ENCODE results near the gene OLFM2. TPM values are rescaled to one million over a fixed set of nuclear protein-coding genes. Genes with fewer than 3 reads are reported as not detected.

The OLFM2 gene
- total RNA-seq, 2 donors from 2014 or later: 33.1 to 58.1 TPM

- Histone ChIP-seq H3K9ac (ENCODE audit: extremely low read depth, low read length, poor library complexity, severe bottlenecking) (no peak overlapping the region), H3K27ac (ENCODE audit: low read depth, low read length) (no peak overlapping the region), H3K4me3 (ENCODE audit: low read length) (no peak overlapping the region), H3K9me3 (ENCODE audit: control insufficient read depth, low read length) (no peaks in the 10 kb centered on the region), H3K36me3 (ENCODE audit: control insufficient read depth, insufficient read depth, low read length) (no peaks in the 10 kb centered on the region), H3K4me1 (ENCODE audit: control insufficient read depth, insufficient read depth, low read length) (peaks cover 4% of the 10 kb centered on the region), H3K27me3 (ENCODE audit: control insufficient read depth, insufficient read depth, low read length, poor library complexity, severe bottlenecking) (no peaks in the 10 kb centered on the region)
- no peak overlapping the region for H3K27ac Mint-ChIP-seq
- peaks cover 2% of the 10 kb centered on the region for H3K9me3 Mint-ChIP-seq
- TF ChIP-seq CTCF (conservative IDR thresholded peaks at IDR 0.05): no peak
- H3K36me3 Mint-ChIP-seq (ENCODE audit: low read depth): no peaks in the 10 kb centered on the region
- no peak overlapping the region for H3K4me3 Mint-ChIP-seq
- H3K4me1 Mint-ChIP-seq: peaks cover 15% of the 10 kb centered on the region
- DNase-seq: no peak
- whole genome bisulfite sequencing, 2 experiments (ENCODE audit: insufficient coverage in 1 of 2, insufficient read length in 1 of 2): 88 to 90% methylated on average over 7 to 13 of the region's 13 CpGs
- H3K27me3 Mint-ChIP-seq (ENCODE audit: insufficient read depth): no peaks in the 10 kb centered on the region
Observed at GRCh38 chr19:9875031-9875627, 61.2 kb downstream of the OLFM2 start.

GRCh38 chr19:9872618-9873242 is 63.6 kb downstream of the OLFM2 start:
- H3K36me3 Mint-ChIP-seq (ENCODE audit: low read depth): no peaks in the 10 kb centered on the region
- no peak overlapping the region for H3K4me3 Mint-ChIP-seq
- TF ChIP-seq CTCF (conservative IDR thresholded peaks at IDR 0.05): no peak
- H3K4me3 ChIP-seq (ENCODE audit: low read length): no peak overlapping the region
- H3K9me3 ChIP-seq (ENCODE audit: control insufficient read depth, low read length): no peaks in the 10 kb centered on the region
- WGBS, 2 experiments (ENCODE audit: insufficient coverage in 1 of 2, insufficient read length in 1 of 2): 96 to 98% methylated on average over 6 to 8 of the region's 8 CpGs
- H3K9me3 Mint-ChIP-seq: no peaks in the 10 kb centered on the region
- H3K9ac ChIP-seq (ENCODE audit: extremely low read depth, low read length, poor library complexity, severe bottlenecking): no peak overlapping the region
- H3K36me3 ChIP-seq (ENCODE audit: control insufficient read depth, insufficient read depth, low read length): no peaks in the 10 kb centered on the region
- H3K4me1 ChIP-seq (ENCODE audit: control insufficient read depth, insufficient read depth, low read length): peaks cover 4% of the 10 kb centered on the region
- H3K27me3 Mint-ChIP-seq (ENCODE audit: insufficient read depth): no peaks in the 10 kb centered on the region
- no peaks in the 10 kb centered on the region for H3K27me3 ChIP-seq (ENCODE audit: control insufficient read depth, insufficient read depth, low read length, poor library complexity, severe bottlenecking)
- H3K27ac Mint-ChIP-seq: peak overlapping the region; percentile 22
- no peak for DNase-seq
- H3K4me1 Mint-ChIP-seq: peaks cover 15% of the 10 kb centered on the region
- H3K27ac ChIP-seq (ENCODE audit: low read depth, low read length): no peak overlapping the region

GRCh38 chr19:9871626-9872338 is 64.5 kb downstream of the OLFM2 start:
- H3K9me3 ChIP-seq (ENCODE audit: control insufficient read depth, low read length): no peaks in the 10 kb centered on the region
- Mint-ChIP-seq H3K36me3 (ENCODE audit: low read depth) (no peaks in the 10 kb centered on the region), H3K4me1 (peaks cover 15% of the 10 kb centered on the region), H3K9me3 (no peaks in the 10 kb centered on the region), H3K27ac (peak overlapping the region; percentile 92), H3K4me3 (no peak overlapping the region), H3K27me3 (ENCODE audit: insufficient read depth) (no peaks in the 10 kb centered on the region)
- H3K4me3 ChIP-seq (ENCODE audit: low read length): no peak overlapping the region
- no peak for TF ChIP-seq CTCF (conservative IDR thresholded peaks at IDR 0.05)
- H3K36me3 ChIP-seq (ENCODE audit: control insufficient read depth, insufficient read depth, low read length): no peaks in the 10 kb centered on the region
- WGBS, 2 experiments (ENCODE audit: insufficient coverage in 1 of 2, insufficient read length in 1 of 2): 69 to 75% methylated on average over 15 to 16 of the region's 16 CpGs
- H3K27me3 ChIP-seq (ENCODE audit: control insufficient read depth, insufficient read depth, low read length, poor library complexity, severe bottlenecking): no peaks in the 10 kb centered on the region
- H3K9ac ChIP-seq (ENCODE audit: extremely low read depth, low read length, poor library complexity, severe bottlenecking): peak overlapping the region; percentile 45
- DNase-seq: peak; percentile 70
- peak overlapping the region; percentile 34 for H3K27ac ChIP-seq (ENCODE audit: low read depth, low read length)
- H3K4me1 ChIP-seq (ENCODE audit: control insufficient read depth, insufficient read depth, low read length): peaks cover 4% of the 10 kb centered on the region

Measured in endodermal cell (in vitro differentiated cells).